ENCODE results near the gene WDR77. TPM values are rescaled to one million over a fixed set of nuclear protein-coding genes. Genes with fewer than 3 reads are reported as not detected.

The WDR77 gene
- total RNA-seq, 1 donor from 2014 or later = 49.1 TPM

DNA sequence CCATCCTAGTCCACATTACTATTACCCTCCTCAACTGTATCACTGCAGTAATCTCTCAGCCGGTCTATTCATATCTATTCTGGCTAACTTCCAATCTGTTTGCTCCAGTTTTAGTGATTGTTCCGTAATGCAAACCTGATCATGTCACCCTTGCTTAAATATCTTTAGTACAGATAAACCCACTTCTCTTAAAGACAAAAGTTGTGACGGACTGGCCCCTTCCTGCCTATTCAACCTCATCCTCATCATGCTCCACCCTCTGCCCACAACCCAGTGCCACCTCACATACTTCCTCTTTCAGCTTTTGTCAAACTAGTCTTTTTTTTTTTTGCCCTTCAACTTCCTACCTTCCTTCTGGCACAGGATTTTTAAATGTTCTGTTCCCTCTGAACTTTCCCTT is 22.0 kb upstream of the WDR77 start:
- H3K4me2 ChIP-seq (ENCODE audit: low read length) = no peak overlapping the region
- no peaks in the 10 kb centered on the region for H3K9me3 Mint-ChIP-seq (ENCODE audit: unreplicated experiment)
- no peak overlapping the region for H3K4me3 ChIP-seq (ENCODE audit: insufficient read depth, low read depth, low read length)
- no peak overlapping the region for H3K9ac ChIP-seq (ENCODE audit: low read length)
- no peaks in the 10 kb centered on the region for H3K27me3 ChIP-seq (ENCODE audit: insufficient read depth, low read length)
- H3K36me3 ChIP-seq (ENCODE audit: insufficient read depth, low read length) = no peaks in the 10 kb centered on the region
- no peak overlapping the region for H2AFZ ChIP-seq (ENCODE audit: low read depth, low read length)
- H3K36me3 Mint-ChIP-seq (ENCODE audit: low read depth, unreplicated experiment) = peaks cover 2% of the 10 kb centered on the region
- no peaks in the 10 kb centered on the region for H3K4me1 ChIP-seq (ENCODE audit: insufficient read depth, low read length)
- no peak overlapping the region for H3K27ac ChIP-seq (ENCODE audit: low read depth, low read length)
- TF ChIP-seq, protein P1, sequence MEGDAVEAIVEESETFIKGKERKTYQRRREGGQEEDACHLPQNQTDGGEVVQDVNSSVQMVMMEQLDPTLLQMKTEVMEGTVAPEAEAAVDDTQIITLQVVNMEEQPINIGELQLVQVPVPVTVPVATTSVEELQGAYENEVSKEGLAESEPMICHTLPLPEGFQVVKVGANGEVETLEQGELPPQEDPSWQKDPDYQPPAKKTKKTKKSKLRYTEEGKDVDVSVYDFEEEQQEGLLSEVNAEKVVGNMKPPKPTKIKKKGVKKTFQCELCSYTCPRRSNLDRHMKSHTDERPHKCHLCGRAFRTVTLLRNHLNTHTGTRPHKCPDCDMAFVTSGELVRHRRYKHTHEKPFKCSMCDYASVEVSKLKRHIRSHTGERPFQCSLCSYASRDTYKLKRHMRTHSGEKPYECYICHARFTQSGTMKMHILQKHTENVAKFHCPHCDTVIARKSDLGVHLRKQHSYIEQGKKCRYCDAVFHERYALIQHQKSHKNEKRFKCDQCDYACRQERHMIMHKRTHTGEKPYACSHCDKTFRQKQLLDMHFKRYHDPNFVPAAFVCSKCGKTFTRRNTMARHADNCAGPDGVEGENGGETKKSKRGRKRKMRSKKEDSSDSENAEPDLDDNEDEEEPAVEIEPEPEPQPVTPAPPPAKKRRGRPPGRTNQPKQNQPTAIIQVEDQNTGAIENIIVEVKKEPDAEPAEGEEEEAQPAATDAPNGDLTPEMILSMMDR (IDR thresholded peaks at IDR 0.05; ENCODE audit: insufficient read depth, low read depth, low read length) = no peak
- no peak for TF ChIP-seq EZH2 (IDR thresholded peaks at IDR 0.05; ENCODE audit: insufficient read depth, low read length)
- DNase-seq (ENCODE audit: low read depth) (no peak), FAIRE-seq (no peak)
- no peaks in the 10 kb centered on the region for H4K20me1 ChIP-seq (ENCODE audit: insufficient read depth, low read length)
- no peaks in the 10 kb centered on the region for H3K79me2 ChIP-seq (ENCODE audit: insufficient read depth, low read length)
- H3K27me3 Mint-ChIP-seq (ENCODE audit: low read depth, unreplicated experiment) = no peaks in the 10 kb centered on the region
- H3K4me3 Mint-ChIP-seq (ENCODE audit: unreplicated experiment) = no peak overlapping the region
- H3K27ac Mint-ChIP-seq (ENCODE audit: unreplicated experiment) = no peak overlapping the region
- H3K9me3 ChIP-seq (ENCODE audit: insufficient read depth, low read depth, low read length) = no peaks in the 10 kb centered on the region
- H3K4me1 Mint-ChIP-seq (ENCODE audit: low read depth, unreplicated experiment) = no peaks in the 10 kb centered on the region

- H3K27ac Mint-ChIP-seq (ENCODE audit: unreplicated experiment) = no peak overlapping the region
- H3K27me3 Mint-ChIP-seq (ENCODE audit: low read depth, unreplicated experiment) = no peaks in the 10 kb centered on the region
- H3K9me3 Mint-ChIP-seq (ENCODE audit: unreplicated experiment) = no peaks in the 10 kb centered on the region
- Histone ChIP-seq H2AFZ (ENCODE audit: low read depth, low read length) (no peak overlapping the region), H3K4me2 (ENCODE audit: low read length) (no peak overlapping the region), H3K9me3 (ENCODE audit: insufficient read depth, low read depth, low read length) (no peaks in the 10 kb centered on the region), H4K20me1 (ENCODE audit: insufficient read depth, low read length) (no peaks in the 10 kb centered on the region), H3K4me1 (ENCODE audit: insufficient read depth, low read length) (no peaks in the 10 kb centered on the region), H3K36me3 (ENCODE audit: insufficient read depth, low read length) (no peaks in the 10 kb centered on the region), H3K79me2 (ENCODE audit: insufficient read depth, low read length) (no peaks in the 10 kb centered on the region), H3K27ac (ENCODE audit: low read depth, low read length) (no peak overlapping the region), H3K9ac (ENCODE audit: low read length) (no peak overlapping the region), H3K27me3 (ENCODE audit: insufficient read depth, low read length) (no peaks in the 10 kb centered on the region), H3K4me3 (ENCODE audit: insufficient read depth, low read depth, low read length) (no peak overlapping the region)
- H3K4me1 Mint-ChIP-seq (ENCODE audit: low read depth, unreplicated experiment) = no peaks in the 10 kb centered on the region
- H3K36me3 Mint-ChIP-seq (ENCODE audit: low read depth, unreplicated experiment) = peaks cover 2% of the 10 kb centered on the region
- no peak overlapping the region for H3K4me3 Mint-ChIP-seq (ENCODE audit: unreplicated experiment)
- FAIRE-seq (no peak), DNase-seq (ENCODE audit: low read depth) (no peak)
- TF ChIP-seq, protein P1 (IDR thresholded peaks at IDR 0.05; ENCODE audit: insufficient read depth, low read depth, low read length) = no peak
- TF ChIP-seq EZH2 (IDR thresholded peaks at IDR 0.05; ENCODE audit: insufficient read depth, low read length) = no peak
Measured at GRCh38 chr1:111470596-111470995, 21.5 kb upstream of the WDR77 start.

GRCh38 chr1:111469539-111469938 is 20.5 kb upstream of the WDR77 start:
- Histone ChIP-seq H3K27me3 (ENCODE audit: insufficient read depth, low read length) (no peaks in the 10 kb centered on the region), H3K4me3 (ENCODE audit: insufficient read depth, low read depth, low read length) (no peak overlapping the region), H4K20me1 (ENCODE audit: insufficient read depth, low read length) (no peaks in the 10 kb centered on the region), H3K4me1 (ENCODE audit: insufficient read depth, low read length) (no peaks in the 10 kb centered on the region), H3K4me2 (ENCODE audit: low read length) (no peak overlapping the region), H3K79me2 (ENCODE audit: insufficient read depth, low read length) (no peaks in the 10 kb centered on the region), H3K27ac (ENCODE audit: low read depth, low read length) (no peak overlapping the region), H3K9me3 (ENCODE audit: insufficient read depth, low read depth, low read length) (no peaks in the 10 kb centered on the region), H2AFZ (ENCODE audit: low read depth, low read length) (no peak overlapping the region), H3K9ac (ENCODE audit: low read length) (no peak overlapping the region), H3K36me3 (ENCODE audit: insufficient read depth, low read length) (no peaks in the 10 kb centered on the region)
- Mint-ChIP-seq H3K9me3 (ENCODE audit: unreplicated experiment) (no peaks in the 10 kb centered on the region), H3K27me3 (ENCODE audit: low read depth, unreplicated experiment) (no peaks in the 10 kb centered on the region), H3K4me1 (ENCODE audit: low read depth, unreplicated experiment) (no peaks in the 10 kb centered on the region), H3K36me3 (ENCODE audit: low read depth, unreplicated experiment) (peaks cover 2% of the 10 kb centered on the region), H3K4me3 (ENCODE audit: unreplicated experiment) (no peak overlapping the region), H3K27ac (ENCODE audit: unreplicated experiment) (no peak overlapping the region)
- FAIRE-seq (no peak), DNase-seq (ENCODE audit: low read depth) (no peak)
- TF ChIP-seq, protein P1 (IDR thresholded peaks at IDR 0.05; ENCODE audit: insufficient read depth, low read depth, low read length) = no peak
- TF ChIP-seq EZH2 (IDR thresholded peaks at IDR 0.05; ENCODE audit: insufficient read depth, low read length) = no peak

All from astrocyte (in vitro differentiated cells and primary cell).